Gastroesophageal sphincter (tissue), 3 donors: Measurements from ENCODE around the gene GGTA1.

Experiments used
- EP300 ChIP-seq: sonication (generic); formaldehyde crosslinking; IDR thresholded peaks from one replicate; pipeline ENCODE4 v1.6.1; 2017; ENCODE audit warnings: antibody characterized with exemption, mild to moderate bottlenecking
- POLR2A ChIP-seq, 2 donors: fragments of 450-650 bp; IDR thresholded peaks; one replicate each; pipeline ENCODE4 v1.6.1; 2017; ENCODE audit warnings: antibody characterized with exemption in 2 of 2, mild to moderate bottlenecking in 2 of 2, moderate library complexity in 1 of 2
- TF ChIP-seq, protein P1 (sequence below), 4 experiments: fragments of 200-600 bp in 2 of 4; fragments of 450-650 bp in 2 of 4; sonication (generic) in 1 of 4; IDR thresholded peaks; one replicate each; pipeline ENCODE4 v1.5.1; 2017 to 2019; ENCODE audit warnings: antibody characterized with exemption in 4 of 4, mild to moderate bottlenecking in 2 of 4, moderate library complexity in 2 of 4

DNA sequence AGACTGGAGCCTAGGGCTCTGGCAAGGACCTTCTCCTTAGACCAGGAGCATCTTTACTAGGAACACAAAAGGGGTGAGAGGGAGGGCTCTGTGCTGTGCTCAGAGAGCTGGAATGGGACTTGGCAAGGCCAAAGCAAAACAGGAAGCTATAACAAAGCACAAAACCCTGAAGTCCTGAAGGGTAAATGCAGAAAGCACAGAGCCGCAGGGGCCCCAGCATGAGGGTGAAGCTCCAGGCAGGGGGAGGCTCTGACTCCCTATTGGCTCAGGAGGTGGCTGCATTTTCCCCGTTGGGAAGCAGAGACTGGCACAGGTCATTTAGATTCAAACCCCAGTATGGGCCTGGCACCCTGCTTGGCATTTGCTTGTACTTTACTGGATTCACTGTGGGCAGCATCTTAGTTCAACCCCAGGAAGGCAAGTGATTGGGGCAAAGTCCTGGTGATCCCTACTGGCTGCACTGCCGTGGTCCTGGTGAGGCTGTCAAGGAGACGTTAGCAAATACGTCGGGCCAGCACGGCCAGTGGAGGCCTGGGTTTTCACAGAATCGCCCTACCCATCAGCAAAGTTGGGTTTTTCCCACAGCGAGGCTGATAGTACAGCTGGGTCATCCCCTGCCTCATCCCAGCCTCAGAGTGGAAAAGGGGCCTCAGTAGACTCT, 46.3 kb downstream of the GGTA1 start:
- TF ChIP-seq, protein P1, sequence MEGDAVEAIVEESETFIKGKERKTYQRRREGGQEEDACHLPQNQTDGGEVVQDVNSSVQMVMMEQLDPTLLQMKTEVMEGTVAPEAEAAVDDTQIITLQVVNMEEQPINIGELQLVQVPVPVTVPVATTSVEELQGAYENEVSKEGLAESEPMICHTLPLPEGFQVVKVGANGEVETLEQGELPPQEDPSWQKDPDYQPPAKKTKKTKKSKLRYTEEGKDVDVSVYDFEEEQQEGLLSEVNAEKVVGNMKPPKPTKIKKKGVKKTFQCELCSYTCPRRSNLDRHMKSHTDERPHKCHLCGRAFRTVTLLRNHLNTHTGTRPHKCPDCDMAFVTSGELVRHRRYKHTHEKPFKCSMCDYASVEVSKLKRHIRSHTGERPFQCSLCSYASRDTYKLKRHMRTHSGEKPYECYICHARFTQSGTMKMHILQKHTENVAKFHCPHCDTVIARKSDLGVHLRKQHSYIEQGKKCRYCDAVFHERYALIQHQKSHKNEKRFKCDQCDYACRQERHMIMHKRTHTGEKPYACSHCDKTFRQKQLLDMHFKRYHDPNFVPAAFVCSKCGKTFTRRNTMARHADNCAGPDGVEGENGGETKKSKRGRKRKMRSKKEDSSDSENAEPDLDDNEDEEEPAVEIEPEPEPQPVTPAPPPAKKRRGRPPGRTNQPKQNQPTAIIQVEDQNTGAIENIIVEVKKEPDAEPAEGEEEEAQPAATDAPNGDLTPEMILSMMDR (IDR thresholded peaks at IDR 0.05): no peak
- TF ChIP-seq POLR2A (IDR thresholded peaks at IDR 0.05) (no peak), EP300 (no peak)
